ENCODE results near the gene RIF1. TPM values are rescaled to one million over a fixed set of nuclear protein-coding genes. Genes with fewer than 3 reads are reported as not detected.
"Not testable (repeated sequence)": the region's sequence is repeated elsewhere in the genome, so short reads cannot be mapped to it uniquely, and the experiment has no call there.

Gene RIF1
- total RNA-seq, 1 donor from 2014 or later, result 31.4 TPM

DNA sequence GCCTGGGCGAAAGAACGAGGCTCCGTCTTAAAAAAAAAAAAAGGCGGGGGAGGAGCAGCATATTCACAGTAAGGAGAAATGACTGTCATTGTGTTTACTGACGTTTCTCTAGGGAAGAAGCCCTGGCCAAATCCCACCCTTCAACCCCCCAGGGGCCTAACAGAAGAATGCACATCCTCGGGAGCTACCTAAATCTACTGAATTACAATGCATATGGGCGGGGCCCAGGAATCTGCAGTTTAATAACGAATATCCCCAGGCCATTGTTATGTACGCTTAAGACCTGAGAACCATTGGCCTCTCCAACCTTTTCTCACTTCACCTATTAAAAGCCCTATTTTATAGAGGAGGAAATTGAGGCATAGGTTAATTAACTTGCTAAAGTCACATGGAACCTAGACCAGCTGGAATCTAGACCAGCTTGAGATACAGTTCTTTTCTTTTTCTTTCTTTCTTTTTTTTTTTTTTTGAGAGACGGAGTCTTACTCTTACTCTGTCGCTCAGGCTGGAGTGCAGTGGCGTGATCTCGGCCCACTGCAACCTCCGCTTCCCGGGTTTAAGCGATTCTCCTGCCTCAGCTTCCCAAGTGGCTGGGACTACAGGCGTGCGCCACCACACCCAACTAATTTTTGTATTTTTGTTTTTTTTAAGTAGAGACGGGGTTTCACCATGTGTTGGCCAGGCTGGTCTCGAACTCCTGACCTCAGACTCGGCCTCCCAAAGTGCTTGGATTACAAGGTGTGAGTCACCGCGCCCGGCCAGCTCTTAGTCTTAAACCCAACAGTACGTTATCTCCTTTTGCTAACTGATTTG is 708 bp upstream of the RIF1 start:
- DNase-seq (ENCODE audit: low read depth), result no peak

DNA sequence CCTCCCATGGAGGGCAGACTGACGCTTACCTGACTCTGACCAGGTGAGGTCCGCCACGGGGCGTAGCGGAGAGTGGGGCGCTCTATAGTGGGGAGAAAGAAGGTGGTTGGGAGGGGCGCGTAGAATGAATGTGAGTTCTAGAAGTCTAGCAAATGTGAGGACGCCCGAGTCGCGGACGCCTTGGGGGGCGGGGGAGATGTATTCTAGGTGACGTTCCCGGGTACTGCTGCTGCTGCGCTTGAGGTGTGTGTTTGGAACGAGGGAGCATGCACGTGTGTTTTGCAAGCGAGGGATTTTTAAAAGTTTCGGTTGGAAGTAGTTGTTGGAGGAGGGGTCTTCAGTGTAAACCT is 758 bp downstream of the RIF1 start:
- DNase-seq (ENCODE audit: low read depth), result peak; percentile 23

DNA sequence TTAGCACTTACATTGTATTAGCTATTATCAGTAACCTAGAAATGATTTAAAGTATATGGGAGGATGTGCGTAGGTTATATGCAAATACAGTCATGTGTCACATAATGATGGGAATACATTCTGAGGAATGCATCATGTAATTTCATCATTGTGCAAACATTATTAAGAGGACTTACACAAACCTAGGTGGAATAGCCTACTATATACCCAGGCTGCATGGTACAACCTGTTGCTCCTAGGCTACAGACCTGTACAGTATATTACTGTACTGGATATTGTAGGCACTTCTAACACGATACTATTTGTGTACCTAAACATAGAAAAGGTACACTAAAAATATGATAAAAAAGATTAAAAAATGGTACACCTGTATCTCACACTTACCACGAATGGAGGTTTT is 7.9 kb downstream of the RIF1 start:
- DNase-seq (ENCODE audit: low read depth), result no peak

GRCh38 chr2:151421681-151422080 is 12.0 kb downstream of the RIF1 start:
- not testable (repeated sequence) for DNase-seq (ENCODE audit: low read depth)

- no peak for DNase-seq (ENCODE audit: low read depth)
Measured at GRCh38 chr2:151422917-151423439, 13.3 kb downstream of the RIF1 start.

- no peak for DNase-seq (ENCODE audit: low read depth)
Measured at GRCh38 chr2:151423760-151424159, 14.1 kb downstream of the RIF1 start.

DNA sequence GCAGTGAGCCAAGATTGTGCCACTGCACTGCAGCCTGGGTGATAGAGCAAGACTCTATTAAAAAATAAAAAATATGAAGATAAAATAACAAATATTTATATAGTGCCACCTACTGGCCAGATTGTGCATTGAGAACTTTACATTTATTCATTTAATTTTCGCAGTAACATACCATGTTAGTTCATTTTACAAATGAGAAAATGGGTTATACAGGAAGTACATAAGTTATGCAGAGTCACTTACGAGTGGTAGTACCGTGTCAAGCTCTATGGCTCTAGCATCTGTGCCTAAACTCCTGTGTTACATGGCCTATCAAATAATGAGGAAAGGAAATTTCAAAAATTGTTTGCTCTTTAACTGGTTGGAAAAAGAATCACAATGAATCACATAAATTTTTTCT is 27.9 kb downstream of the RIF1 start:
- DNase-seq (ENCODE audit: low read depth), result peak; percentile 46

DNA sequence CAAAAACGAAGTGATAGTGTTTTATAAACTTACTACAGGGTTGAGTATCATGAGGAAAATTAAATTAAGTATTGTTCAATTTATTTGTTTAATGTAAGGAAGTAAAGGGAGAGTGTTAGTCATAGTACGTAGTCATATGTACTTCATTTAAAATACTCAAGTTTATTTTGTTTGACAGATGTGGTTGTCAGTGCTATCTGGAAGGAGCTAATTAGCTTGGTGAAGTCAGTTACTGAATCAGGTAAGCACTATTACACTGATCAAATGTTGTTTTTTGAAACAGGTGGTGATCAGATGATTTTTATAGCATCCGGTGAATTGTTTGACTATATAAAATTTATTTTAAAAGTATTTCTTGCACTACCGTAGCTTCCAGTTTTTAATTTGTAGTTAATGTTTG is 28.8 kb downstream of the RIF1 start:
- DNase-seq (ENCODE audit: low read depth), result no peak

DNA sequence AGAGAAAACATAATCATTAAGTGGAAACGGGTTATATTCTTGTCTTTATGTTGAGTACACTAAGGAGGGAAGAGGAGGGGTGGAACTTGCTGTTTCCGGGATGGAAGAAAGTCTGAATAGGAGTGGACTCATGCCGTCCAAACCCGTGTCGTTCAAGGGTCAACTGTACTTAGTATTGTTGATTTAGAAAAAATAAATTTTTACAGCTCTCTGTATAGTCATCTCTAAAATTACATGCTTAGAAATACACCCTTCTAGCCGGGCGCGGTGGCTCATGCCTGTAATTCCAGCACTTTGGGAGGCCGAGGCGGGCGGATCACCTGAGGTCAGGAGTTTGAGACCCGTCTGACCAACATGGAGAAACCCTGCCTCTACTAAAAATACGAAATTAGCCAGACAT is 29.4 kb downstream of the RIF1 start:
- no peak for DNase-seq (ENCODE audit: low read depth)

- no peak for DNase-seq (ENCODE audit: low read depth)
Measured at GRCh38 chr2:151459358-151459757, 49.7 kb downstream of the RIF1 start.

DNA sequence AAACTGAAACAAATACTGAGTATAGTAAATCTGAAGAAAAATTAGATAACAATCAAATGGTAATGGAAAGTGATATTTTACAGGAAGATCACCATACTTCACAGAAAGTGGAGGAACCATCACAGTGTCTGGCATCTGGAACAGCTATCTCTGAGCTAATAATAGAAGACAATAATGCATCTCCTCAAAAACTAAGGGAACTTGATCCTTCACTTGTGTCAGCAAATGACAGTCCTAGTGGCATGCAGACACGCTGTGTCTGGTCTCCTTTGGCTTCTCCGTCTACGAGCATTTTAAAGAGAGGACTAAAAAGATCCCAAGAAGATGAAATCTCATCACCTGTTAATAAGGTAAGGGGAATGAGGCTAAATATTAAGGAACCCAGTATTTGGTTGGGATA is 56.1 kb downstream of the RIF1 start:
- no peak for DNase-seq (ENCODE audit: low read depth)

GRCh38 chr2:151470556-151470955 is 60.9 kb downstream of the RIF1 start:
- DNase-seq (ENCODE audit: low read depth), result no peak

DNA sequence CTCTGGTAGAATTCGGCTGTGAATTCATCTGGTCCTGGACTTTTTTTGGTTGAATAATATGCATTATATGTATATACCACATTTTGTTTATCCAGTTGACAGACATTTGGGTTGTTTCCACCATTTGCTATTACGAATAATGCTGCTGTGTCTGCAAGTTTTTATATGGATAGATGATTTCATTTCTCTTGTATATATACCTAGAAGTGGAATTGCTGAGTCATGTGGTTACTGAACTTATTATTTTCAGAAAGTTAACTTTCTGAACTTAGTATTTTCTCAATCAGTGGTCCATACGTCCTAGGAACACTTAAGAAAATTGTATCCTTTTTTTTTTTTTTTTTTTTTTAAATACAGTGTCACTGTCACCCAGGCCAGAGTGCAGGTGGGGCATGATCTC is 63.3 kb downstream of the RIF1 start:
- DNase-seq (ENCODE audit: low read depth), result no peak

DNA sequence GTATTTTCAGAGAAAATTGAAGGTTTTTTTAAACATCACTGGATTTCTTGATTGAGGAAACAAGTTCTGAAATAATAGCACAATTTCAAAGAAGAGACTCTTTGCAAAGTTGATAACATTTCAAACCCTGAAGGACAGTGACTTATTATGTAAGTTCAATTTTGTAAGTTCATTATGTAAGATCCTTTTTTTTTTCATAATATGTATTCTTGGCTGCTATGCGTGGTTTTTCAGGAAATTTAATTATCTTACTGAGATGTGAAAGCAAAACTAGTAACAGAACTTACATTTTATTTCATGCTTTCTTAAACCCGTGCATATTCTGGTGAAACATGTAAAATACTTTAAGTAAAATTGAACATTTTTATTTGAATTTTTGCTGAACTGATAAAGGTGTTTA is 65.4 kb downstream of the RIF1 start:
- DNase-seq (ENCODE audit: low read depth), result no peak

GRCh38 chr2:151476287-151476686 is 66.6 kb downstream of the RIF1 start:
- DNase-seq (ENCODE audit: low read depth), result no peak

- DNase-seq (ENCODE audit: low read depth), result no peak
Measured at GRCh38 chr2:151478011-151478410, 68.3 kb downstream of the RIF1 start.

- DNase-seq (ENCODE audit: low read depth), result no peak
Measured at GRCh38 chr2:151481744-151482143, 72.0 kb downstream of the RIF1 start.

- DNase-seq (ENCODE audit: low read depth), result no peak
Measured at GRCh38 chr2:151482171-151482725, 72.5 kb downstream of the RIF1 start.

DNA sequence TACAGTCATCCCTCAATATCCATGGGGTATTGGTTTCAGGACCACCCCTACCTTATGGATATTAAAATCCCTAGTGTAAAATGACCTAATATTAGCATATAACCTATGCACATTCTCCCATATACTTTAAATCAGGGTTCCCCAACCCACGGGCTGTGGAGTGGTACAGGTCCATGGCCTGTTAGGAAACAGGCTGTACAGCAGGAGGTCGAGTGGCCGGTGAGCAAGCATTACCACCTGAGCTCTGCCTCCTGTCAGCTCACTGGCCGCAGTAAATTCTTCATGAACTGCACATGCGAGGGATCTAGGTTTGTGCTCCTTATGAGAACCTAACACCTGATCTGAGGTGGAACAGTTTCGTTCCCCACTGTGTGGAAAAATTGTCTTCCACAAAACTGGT is 73.8 kb downstream of the RIF1 start:
- DNase-seq (ENCODE audit: low read depth), result no peak

GRCh38 chr2:151484100-151484499 is 74.4 kb downstream of the RIF1 start:
- no peak for DNase-seq (ENCODE audit: low read depth)

GRCh38 chr2:151486053-151486452 is 76.4 kb downstream of the RIF1 start:
- no peak for DNase-seq (ENCODE audit: low read depth)

DNA sequence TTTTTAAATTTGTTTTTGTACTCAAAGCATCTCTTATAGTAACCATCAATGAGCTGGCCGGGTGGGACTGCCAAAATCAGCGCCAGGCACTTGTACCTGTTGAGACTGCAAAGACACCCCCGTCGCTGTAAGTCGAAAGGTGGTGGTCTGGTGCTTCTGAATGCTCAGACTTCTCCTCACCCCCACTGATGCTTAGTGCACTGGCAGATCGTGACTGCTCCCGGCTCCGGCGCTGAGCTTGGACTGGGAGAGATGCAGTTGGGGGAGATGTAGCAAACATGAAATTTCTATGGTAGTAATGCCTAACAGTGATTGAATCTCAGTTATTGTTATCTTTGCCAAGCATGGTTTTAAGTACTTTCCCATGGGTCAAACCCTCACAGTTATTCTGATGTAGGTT is 80.6 kb downstream of the RIF1 start:
- DNase-seq (ENCODE audit: low read depth), result no peak

- no peak for DNase-seq (ENCODE audit: low read depth)
Measured at GRCh38 chr2:151491496-151491895, 81.8 kb downstream of the RIF1 start.

All from myocyte (in vitro differentiated cells).